GM12801 (cell line): ENCODE data around the gene PLXNC1.

Experiments used
- TF ChIP-seq, protein P1 (sequence below): IDR thresholded peaks from one replicate; pipeline ENCODE4 v1.5.1; 2011; ENCODE audit warnings: control low read depth; ENCODE audit not compliant: insufficient read length; ENCODE audit errors: extremely low read depth

Gene PLXNC1

GRCh38 chr12:94185801-94186200, 37.4 kb downstream of the PLXNC1 start:
- TF ChIP-seq, protein P1, sequence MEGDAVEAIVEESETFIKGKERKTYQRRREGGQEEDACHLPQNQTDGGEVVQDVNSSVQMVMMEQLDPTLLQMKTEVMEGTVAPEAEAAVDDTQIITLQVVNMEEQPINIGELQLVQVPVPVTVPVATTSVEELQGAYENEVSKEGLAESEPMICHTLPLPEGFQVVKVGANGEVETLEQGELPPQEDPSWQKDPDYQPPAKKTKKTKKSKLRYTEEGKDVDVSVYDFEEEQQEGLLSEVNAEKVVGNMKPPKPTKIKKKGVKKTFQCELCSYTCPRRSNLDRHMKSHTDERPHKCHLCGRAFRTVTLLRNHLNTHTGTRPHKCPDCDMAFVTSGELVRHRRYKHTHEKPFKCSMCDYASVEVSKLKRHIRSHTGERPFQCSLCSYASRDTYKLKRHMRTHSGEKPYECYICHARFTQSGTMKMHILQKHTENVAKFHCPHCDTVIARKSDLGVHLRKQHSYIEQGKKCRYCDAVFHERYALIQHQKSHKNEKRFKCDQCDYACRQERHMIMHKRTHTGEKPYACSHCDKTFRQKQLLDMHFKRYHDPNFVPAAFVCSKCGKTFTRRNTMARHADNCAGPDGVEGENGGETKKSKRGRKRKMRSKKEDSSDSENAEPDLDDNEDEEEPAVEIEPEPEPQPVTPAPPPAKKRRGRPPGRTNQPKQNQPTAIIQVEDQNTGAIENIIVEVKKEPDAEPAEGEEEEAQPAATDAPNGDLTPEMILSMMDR = no peak

DNA sequence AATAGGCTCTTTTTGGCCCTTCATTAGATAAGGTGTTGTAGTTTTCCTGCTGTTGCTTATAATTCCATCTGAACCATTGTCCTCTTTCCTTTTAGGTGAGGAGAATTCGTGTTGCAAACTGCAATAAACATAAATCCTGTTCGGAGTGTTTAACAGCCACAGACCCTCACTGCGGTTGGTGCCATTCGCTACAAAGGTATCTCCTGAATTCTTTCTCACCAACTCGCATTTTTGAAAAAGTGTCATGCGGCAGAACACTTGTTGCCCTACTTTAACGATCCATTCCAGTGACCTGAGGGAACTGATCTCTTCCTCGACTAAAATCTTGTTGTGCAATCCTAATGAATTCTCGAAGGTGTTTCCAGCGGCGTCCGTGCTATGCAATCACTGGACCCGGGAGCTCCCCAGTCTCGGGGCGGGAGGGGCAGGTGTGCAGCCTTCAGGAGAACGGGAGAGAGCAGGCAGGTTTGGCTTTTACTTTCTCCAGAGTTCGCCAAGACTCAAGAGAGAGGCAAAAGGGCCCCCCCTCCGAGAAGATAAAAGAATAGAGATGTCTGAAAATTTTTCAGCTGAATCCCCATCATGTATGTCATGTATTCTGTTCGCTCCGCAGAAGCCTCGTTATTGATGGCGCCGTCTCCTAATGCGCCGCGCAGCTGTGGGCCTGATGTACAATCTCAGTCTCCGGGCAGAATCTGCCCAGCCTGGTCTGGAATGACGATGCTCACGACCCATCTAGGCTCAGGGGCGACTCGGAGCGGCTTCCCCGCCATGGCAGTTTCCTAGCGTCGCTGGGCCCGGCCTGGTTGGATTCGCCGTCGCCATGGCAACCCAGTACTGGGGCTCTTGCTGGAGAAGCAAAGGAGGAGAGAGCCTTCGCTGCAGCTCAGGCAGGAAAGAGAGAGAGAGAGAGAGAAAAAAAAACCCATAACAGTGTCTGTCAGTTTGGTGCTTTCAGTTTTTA, 38.2 kb downstream of the PLXNC1 start:
- TF ChIP-seq, protein P1 = no peak

DNA sequence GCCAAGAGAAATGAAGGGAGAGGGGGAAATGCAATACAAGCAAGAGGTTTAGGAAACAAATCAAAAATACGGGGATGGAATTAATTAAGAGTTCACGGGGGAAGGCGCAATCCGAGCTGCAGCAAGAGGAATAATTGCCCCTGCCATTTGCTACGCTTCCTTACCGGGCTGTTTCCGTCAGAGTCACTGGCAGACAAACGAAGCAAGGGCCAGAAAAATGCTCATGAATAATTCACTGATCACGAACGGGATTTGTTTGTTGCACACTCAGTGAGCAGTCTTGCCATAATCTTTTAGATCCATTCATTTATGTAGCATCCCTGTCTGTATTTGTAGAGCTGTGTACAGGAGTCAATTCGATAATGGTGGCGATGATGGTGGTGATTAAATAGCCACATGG, 39.0 kb downstream of the PLXNC1 start:
- TF ChIP-seq, protein P1 = no peak

DNA sequence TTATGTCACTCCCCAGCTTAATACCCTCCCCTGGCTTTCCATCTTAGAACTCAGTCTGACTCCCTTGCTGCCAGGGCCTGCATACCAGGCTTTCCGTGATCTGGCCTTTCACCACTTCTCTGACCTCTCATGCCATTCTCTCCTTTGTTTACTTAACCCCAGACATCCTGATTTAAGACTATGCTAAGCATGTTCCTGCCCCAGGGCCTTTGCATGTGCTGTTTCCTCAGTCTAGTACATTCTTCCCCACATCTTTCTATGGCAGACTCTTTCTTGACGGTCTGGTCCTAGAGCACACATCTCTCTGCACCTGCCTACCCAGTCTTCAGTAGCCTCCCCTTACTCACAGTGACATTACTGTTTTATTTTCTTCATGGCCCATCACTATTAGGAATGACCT, 42.2 kb downstream of the PLXNC1 start:
- TF ChIP-seq, protein P1 = no peak

- TF ChIP-seq, protein P1 = no peak
Measured at GRCh38 chr12:94191023-94191422, 42.6 kb downstream of the PLXNC1 start.

- TF ChIP-seq, protein P1 = no peak
Measured at GRCh38 chr12:94191811-94192210, 43.4 kb downstream of the PLXNC1 start.

- TF ChIP-seq, protein P1 = no peak
Measured at GRCh38 chr12:94192506-94192905, 44.1 kb downstream of the PLXNC1 start.
